Measurements from ENCODE around the gene LRBA. TPM values are rescaled to one million over a fixed set of nuclear protein-coding genes. Genes with fewer than 3 reads are reported as not detected.
A peak's percentile ranks its signal among the peaks of the same experiment; 100 is the strongest.

Gene LRBA
- polyA plus RNA-seq, 1 donor: 52.8 TPM

DNA sequence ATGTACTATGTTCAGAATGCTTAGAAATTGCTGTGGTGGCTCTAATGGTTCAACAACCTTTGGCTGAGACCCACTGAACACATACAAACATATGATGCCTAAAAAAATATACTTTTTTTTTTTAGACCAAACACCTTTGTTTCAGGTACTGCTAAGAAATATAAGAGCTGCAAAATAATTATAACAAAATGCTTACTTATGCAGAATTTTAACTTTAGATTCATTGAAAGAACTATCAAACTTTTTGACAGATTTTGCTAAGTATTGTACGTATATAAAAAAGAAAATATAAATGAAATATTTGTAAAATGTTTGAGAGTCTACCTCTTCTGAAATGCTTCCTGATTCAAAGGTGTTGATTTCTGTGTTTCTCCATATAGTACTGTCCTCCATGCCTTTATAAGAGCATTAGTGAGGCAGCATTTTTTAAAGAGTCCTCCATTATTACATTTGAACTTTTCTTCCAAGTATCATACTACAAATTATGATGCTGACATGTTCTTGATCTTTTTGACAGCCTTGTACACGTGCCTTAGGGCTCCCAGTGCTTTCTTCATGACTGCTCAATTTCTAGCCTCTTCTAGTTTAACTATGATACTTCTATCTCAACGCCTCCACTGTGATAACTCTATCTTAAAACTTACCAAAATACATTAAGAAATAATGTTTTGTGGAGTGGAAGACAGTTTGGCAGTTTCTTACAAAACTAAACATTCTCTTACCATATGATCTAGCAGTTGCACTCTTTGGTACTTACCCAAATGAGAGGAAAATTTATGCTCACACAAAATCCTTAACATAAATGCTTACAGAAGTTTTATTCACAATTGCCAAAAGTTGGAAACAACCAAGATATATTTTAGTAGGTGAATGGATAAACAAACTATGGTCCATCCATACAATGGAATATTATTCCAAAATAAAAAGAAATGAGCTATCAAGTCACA is 645.4 kb downstream of the LRBA start:
- no peaks in the 10 kb centered on the region for H3K4me1 ChIP-seq (ENCODE audit: control insufficient read depth, insufficient read depth, low read length)
- H3K36me3 ChIP-seq (ENCODE audit: control insufficient read depth, insufficient read depth, low read length): no peaks in the 10 kb centered on the region
- no peak for DNase-seq
- no peaks in the 10 kb centered on the region for H3K27me3 ChIP-seq (ENCODE audit: control insufficient read depth, insufficient read depth, low read length)
- H3K4me3 ChIP-seq (ENCODE audit: low read length): no peak overlapping the region
- WGBS (ENCODE audit: insufficient coverage, low lambda C conversion rate): 85% methylated on average over 3 of the region's 3 CpGs
- H3K27ac ChIP-seq (ENCODE audit: low read length): no peak overlapping the region
- H3K9me3 ChIP-seq (ENCODE audit: control insufficient read depth, low read depth, low read length): peaks cover 3% of the 10 kb centered on the region

DNA sequence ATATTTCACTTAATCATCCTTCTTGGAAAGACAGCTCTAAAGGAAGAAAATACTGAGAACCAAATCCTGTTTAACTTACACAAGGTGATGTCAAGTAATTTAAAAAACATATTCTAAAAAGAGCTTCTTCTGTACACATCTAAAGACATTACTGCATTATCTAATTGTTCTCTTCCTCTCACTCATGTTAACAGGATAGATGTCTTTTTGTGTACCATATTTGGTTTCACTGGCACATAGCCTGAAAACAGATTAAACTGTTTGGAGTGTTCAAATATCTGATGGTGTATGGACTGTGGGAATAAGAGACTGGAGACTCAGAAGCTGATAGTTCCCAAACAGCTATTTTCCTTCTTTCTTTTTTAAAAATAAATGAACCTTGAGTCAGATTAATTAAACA is 646.4 kb downstream of the LRBA start:
- no peak overlapping the region for H3K27ac ChIP-seq (ENCODE audit: low read length)
- no peak for DNase-seq
- H3K36me3 ChIP-seq (ENCODE audit: control insufficient read depth, insufficient read depth, low read length): no peaks in the 10 kb centered on the region
- no peaks in the 10 kb centered on the region for H3K27me3 ChIP-seq (ENCODE audit: control insufficient read depth, insufficient read depth, low read length)
- no peak overlapping the region for H3K4me3 ChIP-seq (ENCODE audit: low read length)
- H3K4me1 ChIP-seq (ENCODE audit: control insufficient read depth, insufficient read depth, low read length): no peaks in the 10 kb centered on the region
- H3K9me3 ChIP-seq (ENCODE audit: control insufficient read depth, low read depth, low read length): peaks cover 3% of the 10 kb centered on the region

DNA sequence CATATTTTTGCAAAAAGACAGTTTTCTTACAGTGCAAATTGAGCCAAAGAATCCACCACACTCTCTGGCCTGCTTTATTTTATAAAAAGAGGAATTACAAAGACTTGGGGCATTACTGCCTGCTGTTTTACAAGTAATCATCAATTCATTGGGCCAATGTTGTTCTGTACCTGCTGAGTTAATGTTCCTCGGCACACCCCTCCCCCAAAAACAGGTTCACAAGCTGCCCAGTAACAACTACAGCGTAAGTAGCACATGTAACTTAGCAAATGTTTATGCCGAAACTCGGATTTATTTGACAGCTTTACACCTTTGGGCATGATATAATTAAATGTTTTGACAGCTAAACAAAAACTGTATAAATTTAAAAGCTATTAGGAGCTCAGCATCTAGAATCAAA is 647.8 kb downstream of the LRBA start:
- Histone ChIP-seq H3K27ac (ENCODE audit: low read length) (no peak overlapping the region), H3K36me3 (ENCODE audit: control insufficient read depth, insufficient read depth, low read length) (no peaks in the 10 kb centered on the region), H3K9me3 (ENCODE audit: control insufficient read depth, low read depth, low read length) (no peaks in the 10 kb centered on the region), H3K4me3 (ENCODE audit: low read length) (no peak overlapping the region), H3K4me1 (ENCODE audit: control insufficient read depth, insufficient read depth, low read length) (no peaks in the 10 kb centered on the region), H3K27me3 (ENCODE audit: control insufficient read depth, insufficient read depth, low read length) (no peaks in the 10 kb centered on the region)
- DNase-seq: no peak
- 68% methylated on average over 3 of the region's 4 CpGs for WGBS (ENCODE audit: insufficient coverage, low lambda C conversion rate)

DNA sequence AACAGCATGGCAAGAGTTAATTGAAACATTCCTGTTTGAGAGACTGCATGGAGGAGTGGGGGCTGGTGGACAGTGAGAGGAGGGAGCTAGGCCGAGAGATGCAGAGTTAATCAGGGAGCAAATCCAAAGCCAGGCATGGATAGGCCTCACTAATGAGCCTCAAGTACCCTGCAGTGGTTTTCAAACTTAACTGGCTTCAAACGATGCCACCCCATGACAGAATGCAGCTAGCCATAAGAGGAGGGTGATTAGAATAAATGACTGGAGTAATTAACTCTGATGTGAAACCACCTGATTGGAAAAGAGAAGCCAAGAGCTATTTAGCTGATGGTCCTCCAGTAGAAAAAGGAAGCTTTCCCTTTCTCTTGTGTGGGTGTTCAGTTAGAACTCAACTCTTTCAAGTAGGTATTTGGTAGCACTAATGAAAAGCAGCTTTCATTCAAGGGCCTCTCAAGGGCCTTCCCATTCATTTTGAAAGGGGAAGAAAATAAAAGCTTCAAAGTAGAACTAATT is 648.5 kb downstream of the LRBA start:
- Histone ChIP-seq H3K4me1 (ENCODE audit: control insufficient read depth, insufficient read depth, low read length) (no peaks in the 10 kb centered on the region), H3K4me3 (ENCODE audit: low read length) (no peak overlapping the region), H3K36me3 (ENCODE audit: control insufficient read depth, insufficient read depth, low read length) (no peaks in the 10 kb centered on the region), H3K9me3 (ENCODE audit: control insufficient read depth, low read depth, low read length) (no peaks in the 10 kb centered on the region), H3K27me3 (ENCODE audit: control insufficient read depth, insufficient read depth, low read length) (no peaks in the 10 kb centered on the region), H3K27ac (ENCODE audit: low read length) (no peak overlapping the region)
- DNase-seq: peak in 1 of 2 donors; percentile 11
- 20% methylated on average over 1 of the region's 2 CpGs for WGBS (ENCODE audit: insufficient coverage, low lambda C conversion rate)

DNA sequence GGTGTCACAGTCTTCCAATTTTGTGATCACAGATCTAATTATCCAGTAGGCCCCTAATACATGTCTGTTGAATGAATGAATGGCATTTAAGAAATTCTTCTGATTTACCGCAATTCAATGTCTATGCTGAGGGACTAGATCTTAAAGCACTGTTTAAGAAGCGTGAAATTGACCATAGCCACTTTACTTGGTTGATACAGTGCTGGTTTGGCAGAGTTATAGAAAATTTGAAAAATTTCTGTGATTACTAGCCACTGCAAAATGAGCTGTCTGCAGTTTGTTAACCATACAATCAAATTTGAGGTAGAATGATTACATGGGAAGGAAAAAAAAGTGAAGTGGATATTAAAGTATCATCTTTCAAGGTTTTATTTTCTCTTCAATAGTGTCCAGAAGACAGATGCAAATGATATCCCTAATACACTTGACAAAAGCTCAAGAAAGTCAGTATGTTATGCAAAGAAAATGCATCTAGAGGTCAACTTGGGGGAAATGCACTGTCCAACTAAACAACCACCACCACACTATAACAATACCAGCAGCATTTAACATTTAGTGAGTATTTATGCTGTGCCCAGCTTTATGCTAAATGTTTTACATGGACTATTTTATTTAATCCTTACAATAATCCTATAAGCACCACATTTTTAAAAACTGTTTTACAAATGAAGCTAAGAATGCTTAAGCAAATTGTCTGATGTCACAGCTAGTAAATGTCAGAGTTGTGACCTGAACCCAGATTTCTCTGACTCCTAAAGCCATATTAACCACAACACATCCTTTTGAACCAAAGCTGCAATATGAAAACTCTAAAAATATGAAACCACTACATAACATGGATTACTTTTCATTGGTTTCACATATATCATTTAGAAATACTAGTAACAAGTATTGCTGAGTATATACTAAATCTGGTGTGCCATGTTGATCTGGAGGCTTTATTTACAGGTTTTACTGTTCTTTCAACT is 651.1 kb downstream of the LRBA start:
- Histone ChIP-seq H3K4me3 (ENCODE audit: low read length) (no peak overlapping the region), H3K27ac (ENCODE audit: low read length) (no peak overlapping the region), H3K36me3 (ENCODE audit: control insufficient read depth, insufficient read depth, low read length) (no peaks in the 10 kb centered on the region), H3K27me3 (ENCODE audit: control insufficient read depth, insufficient read depth, low read length) (no peaks in the 10 kb centered on the region), H3K4me1 (ENCODE audit: control insufficient read depth, insufficient read depth, low read length) (no peaks in the 10 kb centered on the region), H3K9me3 (ENCODE audit: control insufficient read depth, low read depth, low read length) (no peaks in the 10 kb centered on the region)
- WGBS (ENCODE audit: insufficient coverage, low lambda C conversion rate): no CpG with 5 or more reads among the region's 2 CpGs
- DNase-seq: no peak

DNA sequence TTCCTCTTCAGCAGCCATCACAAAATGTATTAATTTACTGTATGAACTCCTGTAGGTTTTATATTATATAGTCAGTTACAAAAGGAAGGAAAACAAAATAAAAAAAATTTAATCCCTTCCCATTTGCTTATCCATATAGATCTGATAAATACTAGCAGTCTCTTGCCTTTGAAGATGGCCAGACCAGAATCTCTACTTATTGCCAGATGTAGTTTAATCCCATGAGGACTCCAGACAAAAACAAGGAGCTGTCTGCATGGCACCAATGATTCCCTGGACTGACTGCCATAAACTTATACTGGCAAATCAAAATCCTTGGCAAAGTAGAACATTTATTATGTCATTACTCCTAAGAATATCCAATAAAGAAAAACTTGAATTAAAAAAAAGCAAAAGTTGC is 656.4 kb downstream of the LRBA start:
- no peaks in the 10 kb centered on the region for H3K27me3 ChIP-seq (ENCODE audit: control insufficient read depth, insufficient read depth, low read length)
- H3K4me1 ChIP-seq (ENCODE audit: control insufficient read depth, insufficient read depth, low read length): peaks cover 4% of the 10 kb centered on the region
- no peaks in the 10 kb centered on the region for H3K36me3 ChIP-seq (ENCODE audit: control insufficient read depth, insufficient read depth, low read length)
- no peak overlapping the region for H3K27ac ChIP-seq (ENCODE audit: low read length)
- no peak overlapping the region for H3K4me3 ChIP-seq (ENCODE audit: low read length)
- no peak for DNase-seq
- H3K9me3 ChIP-seq (ENCODE audit: control insufficient read depth, low read depth, low read length): no peaks in the 10 kb centered on the region

DNA sequence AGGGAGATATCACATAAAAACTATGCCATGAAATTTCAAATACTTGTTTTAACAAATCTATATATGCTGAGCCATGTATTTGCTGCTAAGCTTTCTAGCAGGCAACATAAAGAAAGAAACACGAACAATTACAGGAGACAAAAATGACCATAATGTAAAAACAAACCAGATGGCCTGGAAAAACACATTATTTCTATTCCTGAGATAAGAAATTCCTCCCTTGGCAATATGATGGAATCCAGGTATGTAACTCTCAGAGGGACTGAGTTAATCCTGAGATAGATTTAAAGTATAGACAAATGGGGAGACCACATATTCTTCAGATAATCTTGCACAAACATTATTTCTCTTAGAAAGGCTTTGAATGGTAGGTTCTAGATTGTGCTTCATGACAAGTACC is 657.3 kb downstream of the LRBA start:
- H3K9me3 ChIP-seq (ENCODE audit: control insufficient read depth, low read depth, low read length): no peaks in the 10 kb centered on the region
- H3K4me3 ChIP-seq (ENCODE audit: low read length): no peak overlapping the region
- no peak for DNase-seq
- no peak overlapping the region for H3K27ac ChIP-seq (ENCODE audit: low read length)
- WGBS (ENCODE audit: insufficient coverage, low lambda C conversion rate): no CpG with 5 or more reads among the region's 1 CpG
- no peaks in the 10 kb centered on the region for H3K27me3 ChIP-seq (ENCODE audit: control insufficient read depth, insufficient read depth, low read length)
- H3K4me1 ChIP-seq (ENCODE audit: control insufficient read depth, insufficient read depth, low read length): peaks cover 4% of the 10 kb centered on the region
- H3K36me3 ChIP-seq (ENCODE audit: control insufficient read depth, insufficient read depth, low read length): no peaks in the 10 kb centered on the region

DNA sequence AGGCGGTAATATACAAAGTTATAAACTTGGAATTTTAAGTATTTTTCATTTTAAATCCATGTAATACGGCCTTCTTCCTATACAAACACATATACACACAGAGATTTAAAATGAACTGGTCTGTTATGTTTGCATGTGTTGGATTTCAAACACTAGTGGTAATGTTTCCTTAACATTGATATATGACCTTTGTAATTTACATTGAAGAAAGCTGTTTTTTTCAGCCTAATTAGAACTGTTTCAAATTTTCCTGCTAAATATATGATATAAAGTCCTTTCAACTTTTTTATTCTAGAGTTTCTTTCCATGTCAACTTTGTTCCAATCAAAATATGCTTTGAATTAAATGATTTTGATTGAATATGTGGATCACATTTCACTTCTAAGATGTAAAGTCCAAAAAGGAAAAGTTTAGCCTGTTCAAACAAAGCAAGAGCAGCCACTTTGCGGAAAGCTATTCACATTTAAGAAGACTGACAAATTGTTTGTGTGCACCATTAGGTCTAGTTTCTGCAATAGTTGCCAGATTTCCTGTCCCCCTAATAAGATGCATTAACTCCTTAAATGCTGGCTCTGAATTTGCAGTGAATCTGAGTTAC is 659.1 kb downstream of the LRBA start:
- Histone ChIP-seq H3K9me3 (ENCODE audit: control insufficient read depth, low read depth, low read length) (no peaks in the 10 kb centered on the region), H3K4me3 (ENCODE audit: low read length) (no peak overlapping the region), H3K27ac (ENCODE audit: low read length) (no peak overlapping the region), H3K27me3 (ENCODE audit: control insufficient read depth, insufficient read depth, low read length) (no peaks in the 10 kb centered on the region), H3K4me1 (ENCODE audit: control insufficient read depth, insufficient read depth, low read length) (peaks cover 4% of the 10 kb centered on the region), H3K36me3 (ENCODE audit: control insufficient read depth, insufficient read depth, low read length) (no peaks in the 10 kb centered on the region)
- 80% methylated on average over 1 of the region's 3 CpGs for WGBS (ENCODE audit: insufficient coverage, low lambda C conversion rate)
- DNase-seq: no peak

DNA sequence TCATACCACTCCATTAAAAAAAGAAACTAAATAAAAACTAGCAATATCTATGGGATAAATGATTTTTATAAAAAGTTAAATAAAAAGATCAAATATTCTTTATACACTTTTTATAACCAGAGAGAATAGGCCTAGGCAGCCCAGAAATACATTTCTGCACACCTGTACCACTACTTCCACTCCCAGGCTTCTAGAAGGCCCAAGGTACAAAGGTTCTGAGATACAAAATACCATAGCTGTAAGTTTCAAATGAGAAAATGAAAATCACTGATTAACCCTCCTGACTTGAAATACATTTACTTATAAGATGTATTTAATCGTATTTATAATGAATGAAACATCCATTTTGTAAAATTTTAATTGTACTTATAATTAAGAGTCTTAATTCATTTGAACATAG is 659.7 kb downstream of the LRBA start:
- peak in 1 of 2 donors; percentile 58 for DNase-seq
- Histone ChIP-seq H3K4me1 (ENCODE audit: control insufficient read depth, insufficient read depth, low read length) (peaks cover 4% of the 10 kb centered on the region), H3K9me3 (ENCODE audit: control insufficient read depth, low read depth, low read length) (no peaks in the 10 kb centered on the region), H3K36me3 (ENCODE audit: control insufficient read depth, insufficient read depth, low read length) (no peaks in the 10 kb centered on the region), H3K27ac (ENCODE audit: low read length) (peak overlapping the region; percentile 32), H3K4me3 (ENCODE audit: low read length) (no peak overlapping the region), H3K27me3 (ENCODE audit: control insufficient read depth, insufficient read depth, low read length) (no peaks in the 10 kb centered on the region)
- WGBS (ENCODE audit: insufficient coverage, low lambda C conversion rate): 33% methylated on average over 1 of the region's 1 CpG

DNA sequence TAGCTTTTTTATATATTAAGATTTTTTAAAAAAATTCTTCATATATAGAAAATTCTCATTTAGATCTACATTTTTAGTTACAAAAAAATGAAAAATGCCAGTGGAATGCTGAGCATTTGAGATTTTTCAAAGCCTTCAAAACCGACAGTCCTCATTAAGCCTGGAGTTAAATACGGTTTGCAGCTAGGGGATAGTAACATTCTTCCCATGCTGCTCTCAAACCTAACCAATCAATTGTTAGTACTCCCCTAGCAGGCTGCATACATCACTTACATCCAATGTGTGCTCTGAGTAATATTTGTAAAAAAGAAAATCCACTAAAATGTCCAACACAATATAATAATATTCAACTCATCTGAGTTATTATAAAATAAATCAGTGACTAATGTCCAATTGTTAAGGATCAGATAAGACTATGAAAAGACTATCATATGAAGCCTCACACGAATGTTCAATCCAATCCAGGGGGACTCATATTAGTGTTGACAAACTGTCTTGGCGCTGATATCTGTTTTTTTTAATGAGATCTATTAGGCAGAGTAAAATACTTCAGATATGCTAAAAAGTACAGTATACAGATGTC is 660.8 kb downstream of the LRBA start:
- H3K4me1 ChIP-seq (ENCODE audit: control insufficient read depth, insufficient read depth, low read length): peaks cover 4% of the 10 kb centered on the region
- H3K4me3 ChIP-seq (ENCODE audit: low read length): no peak overlapping the region
- H3K27me3 ChIP-seq (ENCODE audit: control insufficient read depth, insufficient read depth, low read length): no peaks in the 10 kb centered on the region
- no peak for DNase-seq
- no peaks in the 10 kb centered on the region for H3K36me3 ChIP-seq (ENCODE audit: control insufficient read depth, insufficient read depth, low read length)
- no peak overlapping the region for H3K27ac ChIP-seq (ENCODE audit: low read length)
- no peaks in the 10 kb centered on the region for H3K9me3 ChIP-seq (ENCODE audit: control insufficient read depth, low read depth, low read length)
- 80% methylated on average over 1 of the region's 4 CpGs for WGBS (ENCODE audit: insufficient coverage, low lambda C conversion rate)

All from large intestine (tissue), 3 donors.